ENCODE data around the gene BRD3. TPM values are rescaled to one million over a fixed set of nuclear protein-coding genes. Genes with fewer than 3 reads are reported as not detected.

The BRD3 gene
- total RNA-seq, 1 donor from 2014 or later = 4.5 TPM

DNA sequence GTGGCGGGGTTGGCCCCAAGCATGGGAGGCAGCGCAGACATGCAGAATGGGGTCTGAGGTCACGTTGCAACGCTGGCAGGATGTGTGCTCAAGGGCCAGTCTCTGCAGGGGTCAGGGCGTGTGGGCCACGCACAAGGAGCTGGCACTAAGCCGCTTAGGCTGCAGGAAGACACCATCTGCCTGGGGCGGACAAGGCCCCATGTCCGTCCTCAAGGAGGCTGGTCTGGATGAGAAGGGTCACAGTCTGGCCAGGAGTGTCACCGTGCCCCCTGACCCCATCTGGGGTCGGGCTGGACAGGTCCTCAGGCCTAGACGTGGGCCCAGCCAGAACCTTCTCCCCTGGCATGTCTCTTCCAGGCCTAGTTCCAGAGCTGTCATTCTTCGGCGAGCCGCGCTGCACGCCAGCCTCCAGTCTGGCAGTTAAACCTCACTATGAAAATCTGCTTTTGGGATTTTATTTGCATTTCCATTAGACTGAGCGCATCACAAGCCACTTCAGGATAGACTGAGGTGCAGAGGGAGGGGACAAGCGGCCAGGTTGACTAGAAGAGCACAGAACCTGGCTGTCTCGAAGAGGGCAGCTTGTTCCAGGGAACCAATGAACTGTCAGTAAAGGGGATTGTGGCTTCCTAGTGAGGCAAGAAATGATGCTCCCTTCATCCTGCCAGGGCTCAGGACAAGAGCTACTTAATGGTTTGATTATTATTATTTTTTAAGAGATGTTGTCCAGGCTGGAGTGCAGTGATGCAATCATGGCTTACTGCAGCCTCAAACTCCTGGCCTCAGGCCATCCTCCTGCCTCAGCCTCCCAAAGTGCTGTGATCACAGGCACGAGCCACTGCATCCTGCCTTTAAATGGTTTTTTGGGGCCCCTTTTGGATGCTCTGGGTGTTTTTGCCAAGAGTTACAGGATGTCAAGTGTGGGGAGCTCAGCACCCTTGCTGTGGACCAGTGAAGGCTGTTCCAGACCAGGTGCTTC is 38.3 kb downstream of the BRD3 start:
- TF ChIP-seq, protein P1, sequence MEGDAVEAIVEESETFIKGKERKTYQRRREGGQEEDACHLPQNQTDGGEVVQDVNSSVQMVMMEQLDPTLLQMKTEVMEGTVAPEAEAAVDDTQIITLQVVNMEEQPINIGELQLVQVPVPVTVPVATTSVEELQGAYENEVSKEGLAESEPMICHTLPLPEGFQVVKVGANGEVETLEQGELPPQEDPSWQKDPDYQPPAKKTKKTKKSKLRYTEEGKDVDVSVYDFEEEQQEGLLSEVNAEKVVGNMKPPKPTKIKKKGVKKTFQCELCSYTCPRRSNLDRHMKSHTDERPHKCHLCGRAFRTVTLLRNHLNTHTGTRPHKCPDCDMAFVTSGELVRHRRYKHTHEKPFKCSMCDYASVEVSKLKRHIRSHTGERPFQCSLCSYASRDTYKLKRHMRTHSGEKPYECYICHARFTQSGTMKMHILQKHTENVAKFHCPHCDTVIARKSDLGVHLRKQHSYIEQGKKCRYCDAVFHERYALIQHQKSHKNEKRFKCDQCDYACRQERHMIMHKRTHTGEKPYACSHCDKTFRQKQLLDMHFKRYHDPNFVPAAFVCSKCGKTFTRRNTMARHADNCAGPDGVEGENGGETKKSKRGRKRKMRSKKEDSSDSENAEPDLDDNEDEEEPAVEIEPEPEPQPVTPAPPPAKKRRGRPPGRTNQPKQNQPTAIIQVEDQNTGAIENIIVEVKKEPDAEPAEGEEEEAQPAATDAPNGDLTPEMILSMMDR (IDR thresholded peaks at IDR 0.05; ENCODE audit: insufficient read depth, low read length, severe bottlenecking) = no peak
- Histone ChIP-seq H3K4me3 (ENCODE audit: low read depth, low read length) (no peak overlapping the region), H3K27me3 (ENCODE audit: control insufficient read depth, insufficient read depth, low read length) (no peaks in the 10 kb centered on the region), H3K36me3 (ENCODE audit: control insufficient read depth, insufficient read depth, low read length) (peaks cover 11% of the 10 kb centered on the region)
- no peak for DNase-seq (ENCODE audit: low read depth)
- no peak for FAIRE-seq

DNA sequence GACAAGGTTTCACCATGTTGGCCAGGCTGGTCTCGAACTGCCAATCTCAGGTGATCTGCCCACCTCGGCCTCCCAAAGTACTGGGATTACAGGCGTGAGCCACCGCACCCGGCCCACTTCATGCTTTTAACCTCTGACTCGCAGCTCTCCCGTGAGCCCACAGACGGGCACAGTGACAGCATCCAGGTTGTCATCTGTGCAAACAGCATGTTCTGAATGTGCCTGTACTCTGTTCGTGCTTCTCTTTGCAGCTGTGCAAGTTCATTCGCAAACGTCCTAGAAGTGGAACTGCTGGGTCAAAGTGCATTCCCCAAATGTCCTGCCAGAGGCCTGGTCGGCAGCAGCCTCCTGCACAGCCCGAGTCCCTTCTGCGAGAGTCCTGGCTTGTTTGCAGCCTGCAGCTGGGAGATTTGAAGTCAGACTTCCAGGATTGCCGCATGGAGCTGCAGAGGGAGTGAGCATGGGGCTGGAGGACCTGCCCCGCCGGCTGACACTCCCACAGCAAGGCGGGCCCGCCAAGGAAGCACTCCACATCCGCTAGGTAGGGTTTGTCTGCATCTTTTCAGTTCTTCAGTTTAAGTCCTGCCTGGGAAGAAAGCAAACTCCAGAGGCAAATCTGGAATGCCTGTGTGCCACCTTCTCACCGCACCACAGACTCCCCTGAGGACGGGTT is 39.1 kb downstream of the BRD3 start:
- no peak for FAIRE-seq
- no peak overlapping the region for H3K4me3 ChIP-seq (ENCODE audit: low read depth, low read length)
- TF ChIP-seq, protein P1 (IDR thresholded peaks at IDR 0.05; ENCODE audit: insufficient read depth, low read length, severe bottlenecking) = no peak
- DNase-seq (ENCODE audit: low read depth) = no peak
- H3K27me3 ChIP-seq (ENCODE audit: control insufficient read depth, insufficient read depth, low read length) = no peaks in the 10 kb centered on the region
- peaks cover 7% of the 10 kb centered on the region for H3K36me3 ChIP-seq (ENCODE audit: control insufficient read depth, insufficient read depth, low read length)

DNA sequence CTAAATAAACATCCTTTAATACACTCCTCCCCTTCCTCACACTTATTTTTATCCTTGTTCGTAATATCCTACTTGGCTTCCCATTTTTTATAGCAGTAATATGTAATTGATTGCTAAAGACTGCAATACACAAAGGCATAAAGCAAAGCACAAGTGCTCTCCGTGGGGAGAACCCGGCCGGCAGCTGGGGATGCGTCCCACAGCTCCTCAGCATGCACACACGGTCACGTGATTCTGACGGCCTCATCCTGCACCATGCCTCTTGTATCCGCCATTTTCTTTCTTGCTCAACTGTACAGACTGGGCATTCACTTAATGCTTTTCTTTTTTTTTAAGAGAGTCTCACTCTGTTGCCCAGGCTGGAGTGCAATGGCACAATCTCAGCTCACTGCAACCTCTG is 39.8 kb downstream of the BRD3 start:
- DNase-seq (ENCODE audit: low read depth) (no peak), FAIRE-seq (no peak)
- Histone ChIP-seq H3K4me3 (ENCODE audit: low read depth, low read length) (no peak overlapping the region), H3K27me3 (ENCODE audit: control insufficient read depth, insufficient read depth, low read length) (no peaks in the 10 kb centered on the region), H3K36me3 (ENCODE audit: control insufficient read depth, insufficient read depth, low read length) (peaks cover 6% of the 10 kb centered on the region)
- TF ChIP-seq, protein P1 (IDR thresholded peaks at IDR 0.05; ENCODE audit: insufficient read depth, low read length, severe bottlenecking) = no peak

DNA sequence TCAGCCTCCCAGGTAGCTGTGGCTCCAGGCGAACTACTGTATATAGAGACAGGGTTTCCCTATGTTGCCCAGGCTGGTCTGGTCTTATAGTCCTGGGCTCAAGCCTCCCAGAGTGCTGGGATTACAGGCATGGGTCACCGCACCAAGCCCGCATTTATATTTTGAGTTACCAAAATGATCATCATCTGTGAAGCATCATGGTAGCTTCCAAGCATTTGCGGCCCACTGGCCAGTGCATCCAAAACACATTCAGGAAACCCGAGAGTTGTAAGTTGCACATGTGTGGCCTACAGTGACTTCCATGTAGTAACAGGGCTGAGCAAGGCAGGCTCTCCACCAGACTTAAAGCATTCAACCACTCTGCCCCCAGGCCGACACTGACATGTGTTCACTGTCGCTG is 40.3 kb downstream of the BRD3 start:
- H3K36me3 ChIP-seq (ENCODE audit: control insufficient read depth, insufficient read depth, low read length) = peaks cover 3% of the 10 kb centered on the region
- DNase-seq (ENCODE audit: low read depth) (no peak), FAIRE-seq (no peak)
- H3K27me3 ChIP-seq (ENCODE audit: control insufficient read depth, insufficient read depth, low read length) = no peaks in the 10 kb centered on the region
- no peak overlapping the region for H3K4me3 ChIP-seq (ENCODE audit: low read depth, low read length)
- TF ChIP-seq, protein P1 (IDR thresholded peaks at IDR 0.05; ENCODE audit: insufficient read depth, low read length, severe bottlenecking) = no peak

DNA sequence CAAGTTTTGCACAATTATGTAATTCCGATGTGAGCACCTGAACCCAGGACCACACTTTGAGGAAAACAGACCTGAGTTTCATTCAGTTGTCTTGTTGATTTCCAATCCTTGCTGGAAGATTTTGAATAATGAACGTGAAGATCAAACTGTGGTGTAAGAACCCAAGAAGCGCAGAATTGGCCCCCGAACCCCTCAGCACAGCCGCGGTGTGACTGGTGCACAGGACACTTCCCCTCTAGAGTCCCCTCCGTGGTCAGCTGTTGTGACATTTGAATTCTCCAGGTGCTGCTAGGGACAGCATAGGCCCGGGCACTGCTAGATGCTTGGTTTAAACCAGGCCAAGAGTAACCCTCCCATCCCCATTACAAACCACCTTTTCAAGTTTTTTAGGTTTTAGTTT is 40.8 kb downstream of the BRD3 start:
- TF ChIP-seq, protein P1 (IDR thresholded peaks at IDR 0.05; ENCODE audit: insufficient read depth, low read length, severe bottlenecking) = no peak
- peaks cover 3% of the 10 kb centered on the region for H3K36me3 ChIP-seq (ENCODE audit: control insufficient read depth, insufficient read depth, low read length)
- DNase-seq (ENCODE audit: low read depth) (no peak), FAIRE-seq (no peak)
- H3K27me3 ChIP-seq (ENCODE audit: control insufficient read depth, insufficient read depth, low read length) = no peaks in the 10 kb centered on the region
- H3K4me3 ChIP-seq (ENCODE audit: low read depth, low read length) = no peak overlapping the region

Data from bronchial epithelial cell (primary cell).